Nephron (organoid): ENCODE data around the gene PLA2G7.
A peak's percentile ranks its signal among the peaks of the same experiment; 100 is the strongest.

ENCODE experiments used
- H3K27ac Mint-ChIP-seq, 3 experiments: 2 replicates each; pipeline ENCODE4 v1.8.0; 2020; ENCODE audit warnings: mixed read lengths in 3 of 3, mild to moderate bottlenecking in 2 of 3, moderate library complexity in 1 of 3
- H3K27me3 Mint-ChIP-seq: 2 replicates; pipeline ENCODE4 v1.8.0; 2021; ENCODE audit warnings: low read depth, mild to moderate bottlenecking, moderate library complexity, mixed read lengths
- H3K36me3 Mint-ChIP-seq: 2 replicates; pipeline ENCODE4 v1.8.0; 2020; ENCODE audit warnings: low read depth, mixed read lengths
- H3K4me1 Mint-ChIP-seq: 2 replicates; pipeline ENCODE4 v1.8.0; 2020; ENCODE audit warnings: mixed read lengths
- H3K4me3 Mint-ChIP-seq, 3 experiments: 2 replicates each; pipeline ENCODE4 v1.8.0; 2020; ENCODE audit warnings: mild to moderate bottlenecking in 3 of 3, mixed read lengths in 3 of 3, moderate library complexity in 2 of 3
- H3K9me3 Mint-ChIP-seq: 2 replicates; pipeline ENCODE4 v1.8.0; 2020; ENCODE audit warnings: mixed read lengths
- CTCF ChIP-seq, 3 experiments: fragments of 200-600 bp; sonication (generic); IDR thresholded peaks; one replicate each; pipeline ENCODE4 v1.5.0; 2021; ENCODE audit warnings: antibody characterized with exemption in 3 of 3; ENCODE audit not compliant: unreplicated experiment in 3 of 3

Gene PLA2G7

DNA sequence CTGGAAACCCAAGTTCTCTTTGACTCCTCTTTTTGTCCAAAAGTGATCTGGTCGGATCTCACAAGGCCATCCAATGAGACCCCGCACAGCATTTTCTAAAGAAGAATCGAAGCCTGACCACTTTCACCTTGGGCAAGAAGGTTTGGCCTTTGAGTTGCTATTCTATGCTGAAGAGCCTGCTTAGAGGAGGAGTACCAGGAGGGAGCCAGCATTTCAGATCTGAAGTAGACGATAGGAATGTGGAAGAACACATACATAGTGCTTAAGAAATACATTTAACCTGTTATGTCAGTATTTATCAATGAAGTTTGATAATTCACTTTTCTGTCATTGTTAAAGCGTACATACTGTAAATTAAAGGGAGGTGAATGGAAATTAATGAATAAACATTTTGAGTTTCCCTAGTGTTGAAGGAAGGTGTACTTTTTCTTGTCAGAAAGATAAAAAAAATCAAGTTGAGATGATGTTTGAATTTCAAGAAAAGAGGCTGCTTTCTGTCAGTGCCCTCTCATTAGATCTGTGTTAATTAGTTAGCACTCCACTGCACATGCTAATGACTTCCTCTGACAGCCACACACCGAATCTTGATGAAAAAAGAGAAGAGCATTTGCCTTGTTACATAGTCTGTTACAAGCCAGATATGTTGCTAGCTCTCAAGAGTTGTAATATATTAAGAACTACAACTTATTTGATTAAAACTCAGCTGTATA lies 58.4 kb downstream of the PLA2G7 start:
- Mint-ChIP-seq H3K4me1 (no peaks in the 10 kb centered on the region), H3K9me3 (no peaks in the 10 kb centered on the region), H3K4me3 (no peak overlapping the region), H3K27me3 (no peaks in the 10 kb centered on the region), H3K36me3 (peaks cover 6% of the 10 kb centered on the region), H3K27ac (no peak overlapping the region)
- no peak for TF ChIP-seq CTCF (IDR thresholded peaks at IDR 0.05; ENCODE audit: unreplicated experiment in 3 of 3)

DNA sequence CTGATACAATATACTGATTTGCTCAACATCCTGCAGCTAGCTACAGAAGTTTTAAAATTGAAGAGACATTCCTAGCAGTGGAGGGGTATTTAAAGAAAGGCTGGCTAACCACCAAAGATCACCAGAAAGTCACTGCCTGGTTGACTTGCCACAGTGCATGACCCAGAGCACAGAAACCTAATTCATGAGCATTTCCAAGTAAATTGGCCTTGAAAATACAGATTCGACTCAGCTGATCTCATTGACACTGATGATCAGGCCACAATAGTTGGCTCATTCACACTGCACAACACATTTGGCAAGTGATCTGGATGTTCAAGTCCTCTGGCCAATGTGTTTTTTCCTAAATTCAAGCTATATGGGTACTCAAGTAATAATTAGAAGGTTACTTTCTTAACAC lies 60.8 kb downstream of the PLA2G7 start:
- Mint-ChIP-seq H3K36me3 (peaks cover 9% of the 10 kb centered on the region), H3K4me3 (no peak overlapping the region), H3K27ac (no peak overlapping the region), H3K9me3 (no peaks in the 10 kb centered on the region), H3K27me3 (no peaks in the 10 kb centered on the region), H3K4me1 (no peaks in the 10 kb centered on the region)
- TF ChIP-seq CTCF (IDR thresholded peaks at IDR 0.05; ENCODE audit: unreplicated experiment in 3 of 3): no peak

DNA sequence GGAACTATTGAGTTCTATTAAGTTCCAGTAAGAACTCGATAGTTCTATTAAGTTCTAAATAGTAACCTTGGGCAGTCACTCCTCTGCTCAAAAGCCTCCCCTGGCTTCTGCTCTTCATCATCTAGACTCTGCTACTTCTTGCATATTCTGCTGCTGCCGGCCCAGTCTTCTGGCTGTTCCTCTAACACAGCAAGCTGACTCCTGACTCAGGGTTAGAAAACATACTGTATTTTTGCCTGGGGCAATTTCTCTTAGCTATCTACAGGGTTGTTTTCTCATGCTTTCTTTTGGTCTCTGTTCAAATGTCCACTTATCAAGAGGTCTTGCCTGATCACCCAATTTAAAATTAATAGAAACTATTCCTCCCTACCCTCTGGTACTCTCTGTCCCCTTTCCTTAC lies 67.8 kb downstream of the PLA2G7 start:
- H3K27me3 Mint-ChIP-seq: no peaks in the 10 kb centered on the region
- peaks cover 14% of the 10 kb centered on the region for H3K36me3 Mint-ChIP-seq
- no peak overlapping the region for H3K4me3 Mint-ChIP-seq
- no peak overlapping the region for H3K27ac Mint-ChIP-seq
- H3K9me3 Mint-ChIP-seq: no peaks in the 10 kb centered on the region
- TF ChIP-seq CTCF (IDR thresholded peaks at IDR 0.05; ENCODE audit: unreplicated experiment in 3 of 3): no peak
- no peaks in the 10 kb centered on the region for H3K4me1 Mint-ChIP-seq

DNA sequence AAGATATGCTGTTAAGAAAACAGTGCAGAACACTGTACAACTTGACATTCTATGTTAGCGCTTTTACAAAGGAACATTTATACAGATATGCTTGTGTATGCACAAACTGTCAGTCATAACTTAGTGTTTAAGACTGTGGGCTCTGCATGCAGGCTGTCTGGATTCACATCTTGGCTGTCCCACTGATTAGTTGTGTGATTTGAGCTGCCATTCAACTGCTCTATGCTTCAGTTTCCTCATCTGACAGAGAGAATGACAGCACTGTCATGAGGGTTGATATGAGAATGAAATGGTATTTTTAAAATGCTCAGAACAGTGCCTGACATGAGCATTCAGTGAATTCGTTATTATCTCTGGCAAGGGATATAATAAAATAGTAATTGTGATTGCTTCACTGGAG lies 73.7 kb downstream of the PLA2G7 start:
- Mint-ChIP-seq H3K36me3 (peaks cover 6% of the 10 kb centered on the region), H3K4me1 (no peaks in the 10 kb centered on the region), H3K27me3 (no peaks in the 10 kb centered on the region), H3K4me3 (no peak overlapping the region), H3K9me3 (no peaks in the 10 kb centered on the region), H3K27ac (no peak overlapping the region)
- no peak for TF ChIP-seq CTCF (IDR thresholded peaks at IDR 0.05; ENCODE audit: unreplicated experiment in 3 of 3)

DNA sequence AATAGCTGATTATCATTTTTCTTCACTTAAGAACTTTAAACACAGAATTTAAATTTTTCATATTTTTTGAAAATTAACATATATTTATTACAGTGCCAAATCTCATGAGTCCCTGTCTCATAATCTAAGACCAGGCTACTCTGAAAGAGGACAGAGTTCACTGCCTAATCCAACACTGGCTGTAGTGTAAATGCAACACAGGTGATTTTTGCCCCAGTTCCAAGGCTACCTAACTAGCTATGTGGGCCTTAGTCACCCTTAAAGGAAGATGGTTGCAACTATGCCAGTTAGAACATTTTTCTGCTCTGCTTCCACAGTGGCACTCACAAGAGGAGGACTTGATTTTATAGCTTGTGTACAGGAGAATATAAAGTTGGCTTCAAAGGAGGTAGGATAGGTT lies 77.5 kb downstream of the PLA2G7 start:
- Mint-ChIP-seq H3K27ac (no peak overlapping the region), H3K9me3 (no peaks in the 10 kb centered on the region), H3K4me1 (peaks cover 5% of the 10 kb centered on the region), H3K27me3 (peaks cover 12% of the 10 kb centered on the region), H3K36me3 (peaks cover 9% of the 10 kb centered on the region), H3K4me3 (no peak overlapping the region)
- TF ChIP-seq CTCF (IDR thresholded peaks at IDR 0.05; ENCODE audit: unreplicated experiment in 3 of 3): no peak

DNA sequence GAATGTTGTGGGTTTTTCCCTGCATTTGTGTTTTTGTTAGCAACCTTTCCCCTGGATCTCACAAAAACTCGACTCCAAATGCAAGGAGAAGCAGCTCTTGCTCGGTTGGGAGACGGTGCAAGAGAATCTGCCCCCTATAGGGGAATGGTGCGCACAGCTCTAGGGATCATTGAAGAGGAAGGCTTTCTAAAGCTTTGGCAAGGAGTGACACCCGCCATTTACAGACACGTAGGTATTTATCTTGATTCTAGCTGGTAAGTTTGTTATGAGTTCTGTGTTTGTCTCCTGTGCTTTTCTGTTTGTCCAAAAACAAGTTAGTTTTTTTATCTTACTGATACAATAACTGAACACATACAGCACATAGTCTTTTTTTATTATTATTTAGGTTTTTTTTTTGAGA lies 79.4 kb downstream of the PLA2G7 start:
- Mint-ChIP-seq H3K27me3 (peaks cover 14% of the 10 kb centered on the region), H3K4me3 (peak overlapping the region; percentile 27 to 69 (median 46)), H3K36me3 (peaks cover 9% of the 10 kb centered on the region), H3K4me1 (peaks cover 17% of the 10 kb centered on the region), H3K27ac (no peak overlapping the region), H3K9me3 (no peaks in the 10 kb centered on the region)
- TF ChIP-seq CTCF (IDR thresholded peaks at IDR 0.05; ENCODE audit: unreplicated experiment in 3 of 3): peak in 2 of 3 experiments; percentile 19 to 43
